ENCODE results near the gene HTR6. TPM values are rescaled to one million over a fixed set of nuclear protein-coding genes. Genes with fewer than 3 reads are reported as not detected.
A peak's percentile ranks its signal among the peaks of the same experiment; 100 is the strongest.

The HTR6 gene
- total RNA-seq, 2 experiments from 2014 or later = not detected

DNA sequence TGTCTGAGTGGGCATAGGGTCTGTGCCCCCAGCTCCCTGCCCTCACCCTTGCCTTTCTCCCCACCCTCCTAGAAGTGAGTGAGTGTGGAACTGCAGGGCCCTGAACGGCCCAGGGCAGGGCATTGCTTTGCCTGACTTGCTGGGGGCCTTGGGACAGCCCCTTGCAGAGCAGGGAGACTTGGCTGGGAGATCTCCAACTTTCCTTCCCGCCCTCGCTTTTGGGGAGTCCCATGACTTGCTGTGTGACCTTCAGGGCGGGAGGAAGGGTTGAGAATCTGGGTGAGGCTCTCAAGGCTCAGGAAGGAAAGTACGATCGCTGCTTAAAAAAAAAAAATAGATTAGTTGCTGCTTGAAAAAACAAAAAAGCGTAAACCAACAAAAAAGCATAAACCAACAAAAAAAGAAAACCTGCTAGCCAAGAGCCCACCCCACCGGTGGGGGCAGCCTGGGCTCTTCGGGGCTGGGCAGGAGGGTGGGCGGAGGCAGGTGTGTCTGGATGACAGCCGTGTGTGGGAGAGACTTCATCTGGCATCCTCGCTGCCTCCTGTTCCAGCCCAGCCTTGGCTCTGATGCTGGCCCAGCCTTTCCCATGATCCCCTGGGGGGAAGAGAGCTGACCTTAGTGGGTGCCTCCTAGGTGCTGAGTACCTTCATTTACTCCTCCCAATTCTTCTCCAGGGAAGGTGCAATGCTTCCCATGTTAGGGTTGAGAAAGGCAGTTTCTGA lies 14.1 kb upstream of the HTR6 start:
- intact Hi-C loops (cut with micrococcal nuclease; ENCODE audit: unreplicated experiment) = loop anchor here (1.0 to 10.0 kb wide), 3 partner anchors 259 to 396 kb away; partner anchors contain the start of genes EMC1 and MRTO4
- no peaks in the 10 kb centered on the region for H3K4me1 ChIP-seq (ENCODE audit: insufficient read depth, low read length, poor library complexity, severe bottlenecking)
- no peak overlapping the region for H3K4me2 ChIP-seq (ENCODE audit: low read length)
- no peak overlapping the region for H3K27ac ChIP-seq (ENCODE audit: low read depth, low read length, poor library complexity, severe bottlenecking)
- H3K9me2 ChIP-seq (ENCODE audit: insufficient read depth, low read length) = no peaks in the 10 kb centered on the region
- H3K9me3 ChIP-seq (ENCODE audit: low read length) = no peaks in the 10 kb centered on the region
- no peak overlapping the region for H2AFZ ChIP-seq (ENCODE audit: low read length)
- no peaks in the 10 kb centered on the region for H4K20me1 ChIP-seq (ENCODE audit: insufficient read depth, low read length)
- no TSS peak for BruUV-seq (replicated peaks)
- CTCF ChIA-PET (ENCODE audit: unreplicated experiment) = interaction anchor here (1.2 kb wide), 1 partner anchor 10 kb away, joined by 3 read pairs; no protein-coding TSS in a partner anchor
- H3K36me3 ChIP-seq (ENCODE audit: insufficient read depth, low read length) = no peaks in the 10 kb centered on the region
- no peaks in the 10 kb centered on the region for H3K79me2 ChIP-seq (ENCODE audit: insufficient read depth, low read depth, low read length)
- DNase-seq (ENCODE audit: low spot score) = no peak
- TF ChIP-seq, protein P1, sequence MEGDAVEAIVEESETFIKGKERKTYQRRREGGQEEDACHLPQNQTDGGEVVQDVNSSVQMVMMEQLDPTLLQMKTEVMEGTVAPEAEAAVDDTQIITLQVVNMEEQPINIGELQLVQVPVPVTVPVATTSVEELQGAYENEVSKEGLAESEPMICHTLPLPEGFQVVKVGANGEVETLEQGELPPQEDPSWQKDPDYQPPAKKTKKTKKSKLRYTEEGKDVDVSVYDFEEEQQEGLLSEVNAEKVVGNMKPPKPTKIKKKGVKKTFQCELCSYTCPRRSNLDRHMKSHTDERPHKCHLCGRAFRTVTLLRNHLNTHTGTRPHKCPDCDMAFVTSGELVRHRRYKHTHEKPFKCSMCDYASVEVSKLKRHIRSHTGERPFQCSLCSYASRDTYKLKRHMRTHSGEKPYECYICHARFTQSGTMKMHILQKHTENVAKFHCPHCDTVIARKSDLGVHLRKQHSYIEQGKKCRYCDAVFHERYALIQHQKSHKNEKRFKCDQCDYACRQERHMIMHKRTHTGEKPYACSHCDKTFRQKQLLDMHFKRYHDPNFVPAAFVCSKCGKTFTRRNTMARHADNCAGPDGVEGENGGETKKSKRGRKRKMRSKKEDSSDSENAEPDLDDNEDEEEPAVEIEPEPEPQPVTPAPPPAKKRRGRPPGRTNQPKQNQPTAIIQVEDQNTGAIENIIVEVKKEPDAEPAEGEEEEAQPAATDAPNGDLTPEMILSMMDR (conservative IDR thresholded peaks at IDR 0.05; ENCODE audit: low read length) = no peak
- TF ChIP-seq EZH2phosphoT487 (IDR thresholded peaks at IDR 0.05; ENCODE audit: borderline replicate concordance, low read depth, low read length) = no peak
- H3K4me3 ChIP-seq (ENCODE audit: low read depth, low read length, poor library complexity, severe bottlenecking) = no peak overlapping the region
- POLR2A ChIA-PET = interaction anchor here (0.6 to 1.2 kb wide), 3 partner anchors 60 to 258 kb away, joined by 3 to 6 read pairs (median 4); no protein-coding TSS in a partner anchor

DNA sequence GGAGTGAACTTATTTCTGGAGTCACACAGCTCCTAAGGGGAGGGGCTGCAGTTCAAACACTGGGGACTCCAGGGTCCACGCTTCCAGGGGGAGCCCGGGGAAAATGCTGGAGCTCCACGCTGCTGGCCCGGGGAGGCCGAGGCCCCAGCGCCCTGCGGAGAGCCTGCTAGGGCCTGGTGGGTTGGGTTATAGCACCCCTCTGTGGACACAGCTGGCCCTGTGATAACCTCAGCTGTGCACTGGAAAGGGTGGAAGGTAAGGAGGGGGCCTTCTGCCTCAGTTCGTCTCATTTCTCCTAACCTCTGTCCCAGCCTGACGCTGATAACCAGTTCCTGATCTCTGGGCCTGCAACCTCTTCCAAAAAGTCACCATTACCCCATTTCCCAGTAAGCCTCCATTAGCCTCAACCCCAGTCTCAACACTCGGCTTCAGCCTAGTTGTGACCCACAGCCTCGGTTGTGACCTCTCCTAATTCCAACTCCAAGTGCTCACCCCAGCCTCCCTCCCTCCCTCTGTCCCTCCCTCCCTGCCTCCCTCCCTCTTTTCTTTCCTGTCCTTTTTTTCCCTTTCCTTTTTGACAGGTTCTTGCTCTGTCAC lies 13.4 kb upstream of the HTR6 start:
- no peaks in the 10 kb centered on the region for H3K36me3 ChIP-seq (ENCODE audit: insufficient read depth, low read length)
- no peak overlapping the region for H3K4me2 ChIP-seq (ENCODE audit: low read length)
- ChIA-PET POLR2A (interaction anchor here (0.6 to 1.2 kb wide), 3 partner anchors 61 to 259 kb away, joined by 3 to 6 read pairs (median 4); no protein-coding TSS in a partner anchor), CTCF (ENCODE audit: unreplicated experiment) (interaction anchor here (1.2 kb wide), 1 partner anchor 9 kb away, joined by 3 read pairs; no protein-coding TSS in a partner anchor)
- peaks cover 4% of the 10 kb centered on the region for H3K4me1 ChIP-seq (ENCODE audit: insufficient read depth, low read length, poor library complexity, severe bottlenecking)
- no peaks in the 10 kb centered on the region for H4K20me1 ChIP-seq (ENCODE audit: insufficient read depth, low read length)
- no peak overlapping the region for H3K4me3 ChIP-seq (ENCODE audit: low read depth, low read length, poor library complexity, severe bottlenecking)
- intact Hi-C loops (cut with micrococcal nuclease; ENCODE audit: unreplicated experiment) = loop anchor here (1.0 to 10.0 kb wide), 3 partner anchors 260 to 396 kb away; partner anchors contain the start of genes EMC1 and MRTO4
- TF ChIP-seq EZH2phosphoT487 (IDR thresholded peaks at IDR 0.05; ENCODE audit: borderline replicate concordance, low read depth, low read length) = no peak
- TF ChIP-seq, protein P1 (conservative IDR thresholded peaks at IDR 0.05; ENCODE audit: low read length) = peak; percentile 76
- H3K9me3 ChIP-seq (ENCODE audit: low read length) = no peaks in the 10 kb centered on the region
- no peak overlapping the region for H3K27ac ChIP-seq (ENCODE audit: low read depth, low read length, poor library complexity, severe bottlenecking)
- H2AFZ ChIP-seq (ENCODE audit: low read length) = no peak overlapping the region
- no peaks in the 10 kb centered on the region for H3K79me2 ChIP-seq (ENCODE audit: insufficient read depth, low read depth, low read length)
- H3K9me2 ChIP-seq (ENCODE audit: insufficient read depth, low read length) = no peaks in the 10 kb centered on the region
- no TSS peak for BruUV-seq (replicated peaks)
- peak; percentile 48 for DNase-seq (ENCODE audit: low spot score)

All from OCI-LY7 (cell line).